OCI-LY7 (cell line): ENCODE results near the gene NCK2. TPM values are rescaled to one million over a fixed set of nuclear protein-coding genes. Genes with fewer than 3 reads are reported as not detected.

ENCODE experiments used
- BruUV-seq: library from RNA; stranded (reverse); fragments of 400-500 nt; replicated peaks from 2 replicates; lab custom pipeline; 2021; lab: Mats Ljungman, UMichigan
- CTCF ChIA-PET: fragments of 300-600 bp; sonication (Branson Sonifier 250); formaldehyde crosslinking; loops from one replicate; lab custom pipeline; 2022; ENCODE audit warnings: antibody characterized with exemption; ENCODE audit not compliant: unreplicated experiment; lab: Charles Lee
- POLR2A ChIA-PET: fragments of 300-600 bp; sonication (Branson Sonifier 250); formaldehyde crosslinking; loops from one replicate; lab custom pipeline; 2022; ENCODE audit warnings: antibody characterized with exemption; lab: Charles Lee
- DNase-seq: peaks from one replicate; pipeline ENCODE4 v3.0.0-alpha.2; 2015; ENCODE audit warnings: low spot score
- H2AFZ ChIP-seq: fragments of 200-600 bp; sonication (generic), shearing (Covaris generic); 2 replicates; pipeline ENCODE4 v1.6.1; 2014; ENCODE audit warnings: mild to moderate bottlenecking, antibody characterized with exemption, low read length, moderate library complexity
- H3K27ac ChIP-seq: fragments of 200-600 bp; sonication (generic); 2 replicates; pipeline ENCODE4 v1.5.1; 2014; ENCODE audit warnings: mixed run types, low read depth, mild to moderate bottlenecking, moderate library complexity, low read length, inconsistent platforms; ENCODE audit not compliant: poor library complexity, severe bottlenecking
- H3K36me3 ChIP-seq: fragments of 200-600 bp; sonication (generic); 2 replicates; pipeline ENCODE4 v1.6.1; 2014; ENCODE audit warnings: mild to moderate bottlenecking, antibody characterized with exemption, low read length, moderate library complexity, mixed read lengths; ENCODE audit not compliant: insufficient read depth
- H3K4me1 ChIP-seq: fragments of 200-600 bp; sonication (generic); 2 replicates; pipeline ENCODE4 v1.5.1; 2014; ENCODE audit warnings: mild to moderate bottlenecking, low read length; ENCODE audit not compliant: insufficient read depth, poor library complexity, severe bottlenecking
- H3K4me2 ChIP-seq: fragments of 200-600 bp; sonication (generic); 2 replicates; pipeline ENCODE4 v1.6.1; 2014; ENCODE audit warnings: mild to moderate bottlenecking, low read length
- H3K4me3 ChIP-seq: fragments of 200-600 bp; sonication (generic); 2 replicates; pipeline ENCODE4 v1.5.1; 2014; ENCODE audit warnings: mild to moderate bottlenecking, low read depth, low read length; ENCODE audit not compliant: poor library complexity, severe bottlenecking
- H3K79me2 ChIP-seq: fragments of 200-600 bp; sonication (generic); 2 replicates; pipeline ENCODE4 v1.6.1; 2016; ENCODE audit warnings: low read depth, mild to moderate bottlenecking, low read length, moderate library complexity, mixed read lengths; ENCODE audit not compliant: insufficient read depth
- H3K9me2 ChIP-seq: fragments of 200-600 bp; sonication (generic); 2 replicates; pipeline ENCODE4 v1.6.1; 2016; ENCODE audit warnings: mild to moderate bottlenecking, low read length, mixed read lengths; ENCODE audit not compliant: insufficient read depth
- H3K9me3 ChIP-seq: fragments of 200-600 bp; sonication (generic); 2 replicates; pipeline ENCODE4 v1.6.1; 2014; ENCODE audit warnings: mild to moderate bottlenecking, mixed run types, low read length, mixed read lengths
- H4K20me1 ChIP-seq: fragments of 200-600 bp; sonication (generic); 2 replicates; pipeline ENCODE4 v1.6.1; 2014; ENCODE audit warnings: mild to moderate bottlenecking, antibody characterized with exemption, low read length, moderate library complexity, mixed read lengths; ENCODE audit not compliant: insufficient read depth
- CTCF ChIP-seq: fragments of 200-600 bp; sonication (generic); conservative IDR thresholded peaks from 2 replicates; pipeline ENCODE4 v1.5.1; 2014; ENCODE audit warnings: mild to moderate bottlenecking, antibody characterized with exemption, low read length, moderate library complexity, mixed read lengths
- EZH2phosphoT487 ChIP-seq: fragments of 200-600 bp; sonication (generic); IDR thresholded peaks from 2 replicates; pipeline ENCODE4 v1.6.1; 2018; ENCODE audit warnings: low read depth, borderline replicate concordance, mild to moderate bottlenecking, mixed run types, antibody characterized with exemption, low read length, moderate library complexity, mixed read lengths
- intact Hi-C: fragments of 100-400 bp; cut with micrococcal nuclease; formaldehyde crosslinking; loops from one replicate; pipeline ENCODE4 v1.10.0; 2022; ENCODE audit not compliant: unreplicated experiment
- total RNA-seq, 2 experiments: library from RNA; depleted of rRNA in 1 of 2; stranded (reverse); fragments of >200 nt in 1 of 2; shearing (Covaris generic) in 1 of 2; gene quantifications; 2 replicates each; pipeline ENCODE4 v1.2.3, GENCODE V29; 2014 to 2022

Gene NCK2
- total RNA-seq, 2 experiments from 2014 or later = 23.4 to 34.2 TPM

GRCh38 chr2:105698820-105699219 is 45.9 kb upstream of the NCK2 start:
- H3K4me2 ChIP-seq = no peak overlapping the region
- H3K4me1 ChIP-seq = no peaks in the 10 kb centered on the region
- POLR2A ChIA-PET = no interaction called here
- no peaks in the 10 kb centered on the region for H3K79me2 ChIP-seq
- no peak overlapping the region for H2AFZ ChIP-seq
- no peak for DNase-seq
- TF ChIP-seq CTCF = no peak
- no peak for TF ChIP-seq EZH2phosphoT487
- CTCF ChIA-PET = no interaction called here
- no peak overlapping the region for H3K4me3 ChIP-seq
- H3K9me2 ChIP-seq = no peaks in the 10 kb centered on the region
- H3K9me3 ChIP-seq = no peaks in the 10 kb centered on the region
- H4K20me1 ChIP-seq = no peaks in the 10 kb centered on the region
- no peak overlapping the region for H3K27ac ChIP-seq
- intact Hi-C loops = no loop called here
- no TSS peak for BruUV-seq
- H3K36me3 ChIP-seq = no peaks in the 10 kb centered on the region

- no peak overlapping the region for H2AFZ ChIP-seq
- TF ChIP-seq CTCF (no peak), EZH2phosphoT487 (no peak)
- DNase-seq = no peak
- H3K27ac ChIP-seq = no peak overlapping the region
- H3K4me2 ChIP-seq = no peak overlapping the region
- BruUV-seq = no TSS peak
- no peaks in the 10 kb centered on the region for H3K79me2 ChIP-seq
- no peaks in the 10 kb centered on the region for H3K9me3 ChIP-seq
- H4K20me1 ChIP-seq = no peaks in the 10 kb centered on the region
- H3K36me3 ChIP-seq = no peaks in the 10 kb centered on the region
- no peaks in the 10 kb centered on the region for H3K4me1 ChIP-seq
- ChIA-PET CTCF (no interaction called here), POLR2A (no interaction called here)
- no peaks in the 10 kb centered on the region for H3K9me2 ChIP-seq
- H3K4me3 ChIP-seq = no peak overlapping the region
- intact Hi-C loops = no loop called here
Observed at GRCh38 chr2:105701042-105701441, 43.7 kb upstream of the NCK2 start.

GRCh38 chr2:105708697-105709096 is 36.0 kb upstream of the NCK2 start:
- Histone ChIP-seq H3K4me2 (no peak overlapping the region), H2AFZ (no peak overlapping the region), H3K9me3 (no peaks in the 10 kb centered on the region), H3K4me3 (no peak overlapping the region), H3K4me1 (no peaks in the 10 kb centered on the region), H3K27ac (no peak overlapping the region), H4K20me1 (no peaks in the 10 kb centered on the region), H3K36me3 (no peaks in the 10 kb centered on the region), H3K79me2 (no peaks in the 10 kb centered on the region), H3K9me2 (no peaks in the 10 kb centered on the region)
- TF ChIP-seq CTCF (no peak), EZH2phosphoT487 (no peak)
- intact Hi-C loops = no loop called here
- CTCF ChIA-PET = no interaction called here
- BruUV-seq = no TSS peak
- DNase-seq = no peak
- POLR2A ChIA-PET = no interaction called here
